Left lobe of liver (tissue), 2 donors: Measurements from ENCODE around the gene SLC11A2. TPM values are rescaled to one million over a fixed set of nuclear protein-coding genes. Genes with fewer than 3 reads are reported as not detected.
"Not testable (repeated sequence)": the region's sequence is repeated elsewhere in the genome, so short reads cannot be mapped to it uniquely, and the experiment has no call there.

Experiments used
- ATAC-seq: fragments of 200-7000 bp; cut with Tn5 transposase; one replicate; pipeline ENCODE4 v1.9.1; 2020; ENCODE audit warnings: mild to moderate bottlenecking, moderate library complexity
- DNase-seq: peaks from one replicate; pipeline ENCODE4 v3.0.0-alpha.2; 2020; ENCODE audit warnings: low spot score
- total RNA-seq: library from RNA; stranded (reverse); gene quantifications from one replicate; pipeline ENCODE4 v1.2.1, GENCODE V29; 2021
- donor health status: DM: no; HTN: no; CAD: no; lungs with moderate emphysema.
- donor health status: DM: no; HTN: yes; CAD: no.

The SLC11A2 gene
- total RNA-seq, 1 donor from 2014 or later = 31.2 TPM

DNA sequence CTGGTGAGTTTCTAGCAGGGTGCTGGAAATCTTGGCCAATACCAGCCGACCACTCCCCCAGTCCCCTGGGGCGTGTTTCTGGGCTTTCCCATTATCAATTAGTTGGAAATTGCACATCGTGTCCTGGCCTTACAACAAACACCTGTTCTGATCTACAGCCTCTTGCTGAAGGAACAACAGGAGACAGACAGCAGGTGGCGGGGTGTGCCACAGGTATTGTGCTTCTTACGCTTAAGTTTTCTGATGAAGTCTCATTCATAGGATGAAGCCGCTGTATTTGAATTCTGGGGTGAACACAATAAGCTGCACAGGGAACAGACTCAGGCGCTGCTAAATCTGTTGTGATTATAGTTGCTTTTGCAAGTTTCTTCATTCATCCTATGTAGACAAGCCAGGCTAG, 73.1 kb downstream of the SLC11A2 start:
- ATAC-seq = no peak
- no peak for DNase-seq

DNA sequence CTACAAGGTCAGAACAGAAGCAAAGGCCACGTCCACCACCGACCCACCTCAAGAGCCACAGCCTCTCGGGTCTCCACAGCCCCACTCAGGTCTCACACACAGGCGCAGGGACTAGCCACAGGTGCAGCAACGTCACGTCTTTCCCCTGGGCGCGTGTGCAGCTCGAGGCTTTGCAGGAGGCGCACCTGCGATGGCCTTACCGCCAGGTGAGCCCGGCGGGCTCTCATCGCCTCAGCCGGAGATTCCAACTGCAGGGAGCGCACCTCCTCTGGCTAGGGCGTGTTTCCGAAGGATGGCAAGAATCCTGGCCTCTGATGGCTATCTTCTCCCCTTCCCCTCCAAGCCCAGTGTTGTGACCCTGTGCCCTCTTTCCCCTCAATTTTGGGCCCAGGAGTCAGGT, 73.7 kb downstream of the SLC11A2 start, which contains the start of gene HIGD1C:
Gene HIGD1C, plus strand, starts transcription at position 35 of the 400 bp plus-strand sequence. CDS start 1,455 bp downstream, outside the sequence.
- DNase-seq (no peak), ATAC-seq (no peak)

DNA sequence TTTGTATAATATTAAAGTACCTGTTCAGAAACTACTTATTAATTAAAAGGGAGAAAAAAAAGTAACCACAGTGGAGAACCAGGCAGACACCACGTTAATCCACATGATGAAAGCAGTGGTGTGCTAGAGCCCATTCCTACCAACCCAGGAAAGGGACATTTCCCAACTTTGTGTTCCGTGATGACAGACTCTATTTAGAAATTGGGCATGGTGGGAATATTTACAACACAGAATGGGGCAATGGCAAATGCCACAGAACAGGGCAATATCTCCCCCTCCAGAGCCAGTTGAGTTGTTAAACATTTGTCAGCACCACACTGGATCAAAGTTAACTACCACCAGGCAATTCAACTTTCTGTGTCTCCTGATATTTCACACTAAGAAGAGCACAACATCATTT, 75.1 kb downstream of the SLC11A2 start:
- DNase-seq (no peak), ATAC-seq (peak; percentile 80)

DNA sequence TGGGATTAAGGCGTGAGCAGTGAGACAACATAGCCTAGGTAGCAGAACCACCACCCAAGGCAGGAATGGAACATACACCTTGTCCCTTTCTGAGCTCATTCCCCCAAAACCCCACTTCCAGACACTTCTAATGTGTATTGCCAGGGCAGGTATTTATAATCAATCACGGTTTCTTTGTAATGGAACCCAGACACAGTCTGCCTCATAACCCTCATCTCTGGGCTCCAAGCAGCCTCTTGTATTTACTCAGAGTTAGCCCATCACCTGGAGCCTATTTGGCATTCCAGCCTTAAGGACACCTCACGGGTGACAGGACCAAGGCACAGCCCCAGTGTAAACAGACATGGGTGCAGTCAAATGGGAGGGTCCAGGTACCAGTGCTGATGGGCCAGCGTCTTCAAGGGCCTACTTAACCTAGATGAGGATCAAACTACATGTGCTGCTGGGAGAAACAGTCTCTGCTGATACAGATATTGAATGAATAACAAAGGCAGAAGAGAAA, 76.3 kb downstream of the SLC11A2 start:
- DNase-seq (no peak), ATAC-seq (peak; percentile 32)

DNA sequence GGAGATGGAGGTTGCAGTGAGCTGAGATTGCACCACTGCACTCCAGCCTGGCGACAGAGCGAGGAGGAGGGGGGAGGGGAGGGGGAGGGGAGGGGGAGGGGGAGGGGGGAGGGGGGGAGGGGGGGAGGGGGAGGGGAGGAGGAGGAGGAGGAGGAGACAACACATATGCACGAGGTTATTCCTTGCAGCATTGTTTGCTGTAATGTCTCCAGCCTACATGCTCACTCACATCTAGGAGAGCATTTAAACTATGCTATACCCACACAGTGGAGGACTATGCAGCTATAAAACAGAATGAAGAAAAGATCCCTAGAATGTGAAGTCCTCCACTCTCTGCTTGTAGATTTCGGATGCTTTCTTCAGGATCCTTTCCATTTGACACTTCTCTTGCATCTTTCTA, 77.4 kb downstream of the SLC11A2 start:
- no peak for DNase-seq

DNA sequence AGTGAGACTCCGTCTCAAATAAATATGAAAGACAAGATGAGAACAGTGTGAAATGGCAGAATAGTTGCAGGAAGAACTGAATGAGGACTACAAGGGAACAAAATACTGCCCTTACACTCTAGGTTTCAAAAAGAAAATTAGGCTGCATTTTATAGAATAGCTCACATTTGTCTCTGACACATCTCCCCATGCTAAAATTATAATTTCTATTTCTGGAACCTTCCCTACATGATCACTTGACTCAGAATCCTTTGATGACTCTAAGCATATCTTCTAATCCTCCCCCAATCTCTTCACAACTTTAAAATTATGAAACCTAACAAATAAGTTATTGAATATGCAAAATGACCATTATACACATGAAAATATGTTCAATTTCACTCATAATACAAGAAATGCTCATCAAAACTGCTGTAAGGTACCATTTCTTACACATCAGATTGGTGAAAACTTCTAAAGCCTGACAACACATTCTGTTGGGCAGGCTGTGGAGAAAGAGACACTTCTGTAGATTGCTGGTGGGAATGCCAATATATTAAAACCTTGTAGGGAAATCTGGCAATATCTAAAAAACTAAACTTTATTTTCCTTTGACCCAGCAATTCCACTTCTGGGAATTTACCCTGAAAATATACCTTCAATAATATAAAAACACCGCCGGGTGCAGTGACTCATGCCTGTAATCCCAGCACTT, 78.1 kb downstream of the SLC11A2 start:
- DNase-seq (no peak), ATAC-seq (no peak)

More for the DNA sequence above, 77.4 kb downstream of the SLC11A2 start:
- no peak for ATAC-seq

DNA sequence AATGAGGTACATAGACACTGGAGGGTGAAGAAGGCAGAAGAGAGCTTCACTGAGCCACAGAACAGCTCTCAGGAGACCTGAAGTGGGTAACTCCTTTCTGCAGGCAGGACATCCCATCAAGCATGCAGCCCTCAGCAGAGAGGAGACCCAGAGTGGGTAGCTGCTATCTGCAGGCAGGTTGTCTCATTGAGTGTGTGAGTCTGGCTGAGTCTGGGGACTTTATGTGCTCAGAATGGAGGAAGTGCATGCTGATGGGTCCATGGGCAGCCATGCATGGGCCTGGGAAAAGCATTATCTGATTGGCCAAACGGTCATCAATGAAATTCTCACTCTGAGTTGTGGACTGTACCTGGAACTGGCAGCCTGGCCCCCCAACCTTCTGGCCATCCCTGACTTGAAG, 88.5 kb downstream of the SLC11A2 start:
- DNase-seq (no peak), ATAC-seq (no peak)

DNA sequence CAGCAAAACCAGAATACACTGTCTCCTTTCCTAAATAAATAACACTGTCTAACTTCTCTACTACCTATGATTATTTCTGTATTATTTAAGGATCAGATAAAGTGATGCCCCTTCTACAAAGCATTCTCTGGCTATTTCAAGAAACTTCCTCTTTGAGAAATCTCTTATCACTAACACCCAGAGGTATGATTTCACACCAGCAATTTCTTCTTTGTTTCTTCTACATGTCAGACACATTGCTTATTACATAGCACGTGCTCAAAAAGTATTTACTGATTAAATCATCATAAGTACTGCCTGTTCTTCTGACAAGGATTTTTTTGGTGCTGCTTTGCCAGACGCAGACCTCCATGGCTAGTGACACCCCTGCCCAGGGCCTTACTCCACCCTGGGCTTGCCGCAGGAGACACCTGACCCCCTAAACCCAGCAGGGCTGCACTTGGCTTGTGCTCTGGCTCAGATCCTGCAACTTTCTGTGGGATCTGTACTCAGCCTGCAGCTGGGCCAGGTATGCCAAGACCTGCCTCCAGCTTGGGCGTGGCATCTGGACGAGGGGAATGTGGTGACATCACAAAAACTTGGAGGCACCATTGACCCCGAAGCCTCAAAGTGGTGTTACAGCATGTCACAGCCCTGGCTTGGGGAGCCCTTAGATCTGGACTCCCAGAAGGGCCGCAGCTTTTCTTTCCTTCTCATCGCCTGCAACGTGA, 89.2 kb downstream of the SLC11A2 start:
- ATAC-seq = no peak
- no peak for DNase-seq

DNA sequence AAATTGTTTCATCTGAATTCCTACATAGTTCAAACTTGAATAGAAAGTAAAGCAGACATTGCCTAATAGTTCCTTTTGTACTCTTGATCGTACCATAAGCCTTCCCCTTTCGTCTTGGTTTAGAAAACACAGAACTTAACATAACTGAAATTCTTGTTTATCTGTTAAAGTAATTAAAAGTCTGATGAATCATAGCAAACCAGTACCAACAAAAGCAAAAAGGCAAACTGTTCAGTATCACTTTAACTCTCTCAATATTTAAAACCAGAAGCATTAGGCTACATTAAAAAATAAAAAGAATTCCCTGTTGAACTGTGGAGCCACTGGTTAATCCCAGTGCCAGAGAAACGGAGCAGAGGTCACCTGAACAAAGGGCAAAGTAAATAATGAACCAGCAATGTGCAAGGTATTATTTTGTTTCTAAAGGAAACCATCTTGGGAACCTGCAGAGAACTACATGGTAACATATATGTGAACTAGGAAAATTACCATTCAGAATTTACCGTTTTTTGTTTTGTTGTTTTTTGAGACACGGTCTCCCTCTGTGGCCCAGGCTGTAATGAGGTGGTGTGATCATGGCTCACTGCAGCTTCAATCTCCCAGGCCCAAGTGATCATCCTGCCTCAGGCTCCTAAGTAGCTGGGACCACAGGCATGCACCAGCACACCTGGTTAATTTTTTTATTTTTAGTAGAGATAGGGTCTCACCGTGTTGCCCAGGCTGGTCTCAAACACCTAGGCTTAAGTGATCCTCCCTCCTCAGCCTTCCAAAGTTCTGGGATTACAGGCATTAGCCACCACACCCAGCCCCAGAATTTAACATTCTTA, 91.0 kb downstream of the SLC11A2 start:
- peak; percentile 57 for DNase-seq

DNA sequence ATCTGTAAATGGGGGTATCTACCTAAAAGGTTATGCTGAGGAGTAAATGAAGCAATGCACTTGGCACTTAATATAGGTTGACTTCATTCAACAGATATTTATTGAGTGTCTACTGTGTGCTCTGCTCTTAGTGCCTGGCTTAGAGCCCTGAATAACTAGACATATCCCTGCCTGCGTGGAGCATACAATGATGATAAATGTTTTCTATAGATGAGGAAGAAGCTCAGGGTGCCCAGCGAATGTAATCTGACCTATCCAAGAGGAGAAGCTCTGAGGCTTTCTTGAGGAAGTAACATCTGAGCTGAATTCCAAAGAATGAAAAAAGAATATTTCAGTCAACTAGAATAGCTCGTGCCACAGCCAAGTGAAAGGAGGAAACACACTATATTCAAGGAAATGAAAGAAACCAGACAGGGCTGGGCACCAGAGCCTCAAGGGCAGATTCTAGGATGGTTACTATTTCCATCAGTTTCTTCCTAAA, 91.8 kb downstream of the SLC11A2 start:
- ATAC-seq (peak; percentile 5), DNase-seq (no peak)

More for the DNA sequence above, 91.0 kb downstream of the SLC11A2 start:
- ATAC-seq = peak; percentile 62

DNA sequence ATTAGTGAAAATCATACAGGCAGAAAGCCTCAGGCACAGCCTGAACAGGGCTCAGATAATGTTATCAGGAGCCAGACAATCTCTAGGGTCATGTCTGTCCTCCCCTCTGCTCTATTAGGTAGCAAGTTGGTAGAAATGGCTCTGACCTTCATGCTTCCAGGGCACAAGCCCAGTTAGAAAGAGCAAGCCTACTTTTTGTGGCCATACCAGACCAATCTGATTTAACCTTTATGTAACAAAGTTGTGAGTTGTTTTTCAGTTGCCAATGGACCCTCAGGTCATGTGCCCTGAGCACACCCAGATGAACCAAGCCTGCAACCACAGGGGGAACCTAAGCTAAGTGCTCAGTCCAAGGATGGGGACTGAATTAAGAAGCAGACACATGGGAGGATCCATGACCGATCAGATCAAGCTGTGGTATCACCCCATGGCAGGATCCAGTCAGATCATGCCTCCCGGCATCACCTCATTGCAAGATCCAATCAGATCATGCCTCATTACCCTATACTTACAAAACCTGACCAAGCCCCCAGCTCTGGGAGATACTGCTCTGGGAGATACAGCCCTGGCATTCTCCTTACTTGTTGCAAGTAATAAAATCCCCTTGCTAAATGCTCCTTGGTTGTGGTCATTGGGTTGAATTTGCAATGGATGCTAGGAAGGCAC, 92.6 kb downstream of the SLC11A2 start:
- ATAC-seq (peak; percentile 13), DNase-seq (no peak)

DNA sequence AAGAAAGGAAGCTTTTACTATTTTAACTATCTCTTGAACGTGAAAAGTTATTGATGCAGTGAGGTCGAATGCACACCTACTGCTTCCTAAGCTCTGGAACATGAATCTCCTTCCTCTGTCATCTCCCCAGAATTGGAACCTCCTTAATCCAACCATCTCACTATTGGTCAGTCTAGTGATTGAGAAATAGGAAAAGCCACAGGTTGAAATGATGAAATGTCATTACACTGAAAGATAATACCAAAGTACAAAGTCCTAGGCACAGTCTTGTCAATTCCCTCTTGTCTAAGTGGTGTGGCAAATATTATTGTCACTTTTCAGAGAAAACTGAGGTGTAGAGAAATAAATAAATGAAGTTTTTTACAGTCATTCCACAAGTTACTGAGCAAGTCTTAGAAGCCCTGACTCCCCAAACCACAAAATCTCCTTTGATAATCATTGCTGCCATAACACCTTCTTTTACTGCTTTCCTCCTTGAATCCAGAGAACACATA, 93.3 kb downstream of the SLC11A2 start:
- ATAC-seq = peak; percentile 65
- no peak for DNase-seq

DNA sequence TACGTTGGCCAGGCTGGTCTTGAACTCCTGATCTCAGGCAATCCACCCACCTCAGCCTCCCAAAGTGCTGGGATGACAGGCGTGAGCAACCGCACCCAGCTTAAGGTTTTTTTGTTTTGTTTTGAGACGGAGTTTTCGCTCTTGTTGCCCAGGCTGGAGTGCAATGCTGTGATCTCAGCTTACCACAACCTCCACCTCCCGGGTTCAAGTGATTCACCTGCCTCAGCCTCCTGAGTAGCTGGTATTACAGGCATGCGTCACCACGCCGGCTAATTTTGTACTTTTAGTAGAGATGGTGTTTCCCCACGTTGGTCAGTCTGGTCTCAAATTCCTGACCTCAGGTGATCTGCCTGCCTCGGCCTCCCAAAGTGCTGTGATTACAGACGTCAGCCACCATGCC, 95.7 kb downstream of the SLC11A2 start:
- DNase-seq, ATAC-seq: not testable (repeated sequence)

DNA sequence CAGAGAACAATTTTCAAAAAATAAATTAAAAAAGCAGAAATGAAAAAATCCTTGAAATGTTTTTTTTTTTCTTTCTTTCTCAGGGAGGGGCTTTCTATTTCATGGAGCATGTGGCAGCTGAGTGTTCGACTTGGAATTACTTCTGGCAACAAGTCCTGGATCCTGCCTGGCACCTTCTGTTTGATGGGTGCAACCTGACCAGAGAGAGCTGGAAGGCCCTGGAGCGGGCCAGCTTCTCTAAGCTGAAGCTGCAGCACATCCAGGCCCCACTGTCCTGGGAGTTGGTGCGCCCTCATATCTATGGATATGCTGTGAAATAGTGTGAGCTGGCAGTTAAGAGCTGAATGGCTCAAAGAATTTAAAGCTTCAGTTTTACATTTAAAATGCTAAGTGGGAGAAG, 96.4 kb downstream of the SLC11A2 start:
- DNase-seq (peak; percentile 50), ATAC-seq (peak; percentile 1)

Other genes with a start within 250 kb of the SLC11A2 start
- not detected for gene TMPRSS12, start 183.5 kb downstream of the SLC11A2 start, total RNA-seq
- gene HIGD1C, start 73.8 kb downstream of the SLC11A2 start, total RNA-seq = not detected
- gene LETMD1, start 21.9 kb upstream of the SLC11A2 start, total RNA-seq = 36.6 TPM
- 5.7 TPM for gene CSRNP2, start 57.2 kb upstream of the SLC11A2 start, total RNA-seq
- gene TFCP2, start 146.8 kb upstream of the SLC11A2 start, total RNA-seq = 7.7 TPM
- gene POU6F1, start 191.7 kb upstream of the SLC11A2 start, total RNA-seq = 7.3 TPM
- 74.5 TPM for gene DAZAP2, start 212.4 kb upstream of the SLC11A2 start, total RNA-seq
- 4.0 TPM for gene SMAGP, start 244.0 kb upstream of the SLC11A2 start, total RNA-seq